ENCODE measurements around the gene TESPA1. TPM values are rescaled to one million over a fixed set of nuclear protein-coding genes. Genes with fewer than 3 reads are reported as not detected.
A peak's percentile ranks its signal among the peaks of the same experiment; 100 is the strongest.
"Not testable (repeated sequence)": the region's sequence is repeated elsewhere in the genome, so short reads cannot be mapped to it uniquely, and the experiment has no call there.

The TESPA1 gene
- total RNA-seq, 1 experiment from 2014 or later: 1.8 TPM

- DNase-seq (ENCODE audit: low spot score): no peak
Observed at GRCh38 chr12:54949073-54949711, 35.4 kb downstream of the TESPA1 start.

DNA sequence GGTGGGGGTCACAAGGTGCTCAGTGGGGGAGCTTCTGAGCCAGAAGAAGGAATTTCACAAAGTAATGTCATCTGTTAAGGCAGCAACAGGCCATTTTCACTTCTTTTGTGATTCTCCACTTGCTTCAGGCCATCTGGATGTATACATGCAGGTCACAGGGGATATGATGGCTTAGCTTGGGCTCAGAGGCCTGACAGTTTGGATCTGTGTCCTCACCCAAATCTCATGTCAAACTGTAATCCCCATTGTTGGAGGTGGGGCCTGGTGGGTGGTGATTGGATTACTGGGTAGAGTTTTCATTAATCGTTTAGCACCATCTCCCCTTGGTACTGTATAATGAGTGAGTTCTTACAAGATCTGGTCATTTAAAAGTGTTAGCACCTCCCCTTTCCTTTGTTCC is 36.4 kb downstream of the TESPA1 start:
- no peak for DNase-seq (ENCODE audit: low spot score)

GRCh38 chr12:54945082-54945481 is 39.5 kb downstream of the TESPA1 start:
- DNase-seq (ENCODE audit: low spot score): no peak

GRCh38 chr12:54943292-54943691 is 41.3 kb downstream of the TESPA1 start:
- DNase-seq (ENCODE audit: low spot score): not testable (repeated sequence)

DNA sequence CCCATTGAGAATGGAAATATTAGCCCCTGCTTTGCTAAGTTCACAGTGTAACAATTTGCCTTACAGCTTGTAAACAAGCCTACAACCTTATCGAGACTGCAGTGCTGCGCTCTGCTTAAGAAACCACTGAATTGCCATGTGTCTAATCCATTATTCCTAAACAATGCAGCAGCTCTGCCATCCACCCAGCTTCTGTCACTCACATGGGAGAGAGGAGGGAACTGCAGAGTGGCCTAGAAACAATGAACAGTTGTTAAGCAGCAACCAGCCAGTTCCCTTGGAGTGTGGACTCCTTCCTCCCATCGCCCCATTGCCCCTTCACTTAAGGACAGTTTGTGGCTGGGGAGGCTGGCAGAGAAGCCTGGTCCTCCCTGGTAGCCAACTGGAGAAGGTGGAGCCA is 42.9 kb downstream of the TESPA1 start:
- no peak for DNase-seq (ENCODE audit: low spot score)

DNA sequence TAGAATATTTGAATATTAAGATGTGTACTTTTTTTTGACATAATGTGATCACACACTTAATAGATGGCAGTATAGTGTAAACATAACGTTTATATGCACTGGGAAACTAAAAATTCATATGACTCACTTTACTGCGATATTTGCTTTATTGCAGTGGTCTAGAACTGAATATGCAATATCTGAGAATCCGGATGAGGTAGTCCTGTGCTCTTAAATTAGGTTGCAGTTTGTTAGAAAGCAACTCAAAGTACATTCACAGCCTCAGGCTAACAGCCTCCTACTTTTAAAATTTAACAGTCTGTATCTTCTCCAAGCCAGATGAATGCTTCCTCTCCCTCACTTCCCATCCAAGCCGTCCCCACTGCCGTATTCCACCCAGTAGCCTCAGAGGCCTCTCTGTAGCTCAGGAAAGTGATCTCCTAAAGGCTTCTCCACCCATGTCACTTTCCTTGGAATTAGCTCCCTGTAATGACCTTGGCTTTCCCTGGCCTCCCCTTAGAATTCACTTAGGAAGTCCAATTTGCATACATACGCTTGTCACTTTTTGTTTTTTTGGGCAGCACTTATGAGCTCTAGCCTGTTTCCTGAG is 43.7 kb downstream of the TESPA1 start:
- DNase-seq (ENCODE audit: low spot score): no peak

DNA sequence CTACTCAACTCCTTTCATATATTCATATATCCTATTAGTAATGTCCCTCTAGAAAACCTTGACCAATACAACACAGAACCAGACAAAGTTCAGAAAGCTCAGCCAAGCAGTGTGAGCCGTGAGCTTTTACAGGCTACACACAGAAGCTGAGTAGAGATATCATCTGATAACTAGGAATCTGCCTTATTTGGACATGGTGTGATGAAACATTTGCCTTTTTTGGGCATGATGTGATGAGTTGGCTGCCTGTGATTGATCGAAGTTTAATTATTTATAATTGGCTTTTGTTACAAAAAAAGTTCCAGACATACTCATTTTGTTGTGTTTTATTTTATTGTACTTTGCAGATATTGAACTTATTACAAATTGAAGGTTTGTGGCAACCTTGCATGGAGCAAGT is 46.6 kb downstream of the TESPA1 start:
- no peak for DNase-seq (ENCODE audit: low spot score)

GRCh38 chr12:54937376-54937775 is 47.2 kb downstream of the TESPA1 start:
- DNase-seq (ENCODE audit: low spot score): no peak

DNA sequence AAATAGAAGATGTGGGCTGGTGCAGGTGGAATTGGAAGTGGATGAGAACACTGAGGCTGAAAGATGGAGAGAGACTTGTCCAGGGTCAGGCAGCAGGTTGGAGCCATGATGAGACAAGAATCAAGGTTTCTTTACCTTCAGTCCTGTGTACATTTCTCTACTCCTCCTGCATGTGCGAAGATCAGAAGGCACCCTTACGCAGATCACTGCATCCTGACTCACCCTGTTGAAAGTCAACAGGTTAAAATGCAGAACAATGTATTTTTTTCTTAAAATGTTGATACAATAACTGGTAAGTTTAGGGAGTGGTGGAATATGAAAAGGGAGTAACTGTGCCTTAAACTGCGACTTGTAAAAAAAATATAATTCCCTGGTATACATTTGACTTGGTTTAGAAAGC is 47.8 kb downstream of the TESPA1 start:
- no peak for DNase-seq (ENCODE audit: low spot score)

DNA sequence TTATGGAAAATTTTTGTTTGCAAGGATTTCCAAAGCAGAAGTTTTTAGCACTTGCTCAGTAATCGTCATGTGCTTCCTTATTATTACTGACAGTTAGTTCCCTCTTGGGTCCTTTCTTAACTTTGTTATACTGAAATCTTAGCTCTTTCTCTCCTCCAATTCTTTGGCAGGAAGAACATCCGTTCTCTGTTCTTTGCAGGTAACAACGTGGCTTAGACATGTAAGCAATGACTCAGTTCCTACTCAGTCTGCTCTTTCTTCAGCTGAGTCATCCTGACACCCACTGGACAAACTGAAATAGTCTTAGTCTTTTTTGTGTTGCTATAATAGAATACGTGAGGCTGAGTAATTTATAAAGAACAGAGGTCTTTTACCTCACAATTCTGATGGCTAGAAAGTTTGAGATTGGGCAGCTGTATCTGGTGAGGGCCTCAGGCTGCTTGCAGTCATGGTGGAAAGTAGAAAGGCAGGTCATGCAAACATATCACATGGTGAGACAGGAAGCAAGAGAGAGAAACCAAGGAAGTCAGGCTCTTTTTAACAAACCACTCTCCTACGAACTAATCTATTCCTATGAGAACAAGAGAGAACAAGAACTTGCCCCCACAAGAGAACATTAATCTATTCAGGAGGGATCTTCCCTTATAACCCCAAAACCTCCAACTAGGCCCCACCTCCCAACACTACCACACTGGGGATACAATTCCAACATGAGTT is 49.2 kb downstream of the TESPA1 start:
- peak; percentile 93 for DNase-seq (ENCODE audit: low spot score)

DNA sequence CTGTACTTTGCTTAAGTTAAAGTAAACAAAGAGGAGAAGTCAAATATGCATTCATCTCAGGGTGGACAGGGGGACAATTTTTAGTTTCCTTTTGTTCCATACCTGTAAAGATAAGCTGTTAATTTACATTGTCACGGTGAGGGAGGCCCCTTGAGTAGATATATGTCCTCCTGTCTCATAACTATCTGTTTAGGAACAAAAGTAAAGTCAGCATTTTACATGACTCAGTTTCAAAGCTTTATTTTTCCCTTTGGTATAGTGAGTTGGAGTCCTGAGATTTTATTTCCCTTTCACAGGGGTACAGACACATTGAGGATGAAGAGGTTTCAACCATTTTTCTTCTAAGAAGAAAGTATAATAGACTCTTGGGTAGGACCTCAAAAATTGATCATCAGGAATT is 50.1 kb downstream of the TESPA1 start:
- no peak for DNase-seq (ENCODE audit: low spot score)

DNA sequence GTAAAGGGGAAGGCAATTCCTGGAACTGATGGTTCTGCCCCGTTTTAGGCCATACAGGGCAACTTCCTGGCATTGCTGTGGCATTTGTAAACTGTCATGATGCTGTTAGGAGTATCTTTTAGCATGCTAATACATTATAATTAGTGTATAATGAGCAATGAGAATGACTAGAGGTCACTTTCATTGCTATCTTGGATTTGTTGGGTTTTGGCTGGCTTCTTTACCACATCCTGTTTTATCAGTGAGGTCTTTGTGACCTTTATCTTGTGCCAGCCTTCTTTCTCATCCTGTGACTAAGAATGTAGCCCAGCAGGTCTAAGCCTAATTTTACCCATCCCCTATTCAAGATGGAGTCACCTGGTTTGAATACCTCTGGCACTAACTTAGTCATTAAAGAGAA is 51.2 kb downstream of the TESPA1 start:
- DNase-seq (ENCODE audit: low spot score): peak; percentile 28

DNA sequence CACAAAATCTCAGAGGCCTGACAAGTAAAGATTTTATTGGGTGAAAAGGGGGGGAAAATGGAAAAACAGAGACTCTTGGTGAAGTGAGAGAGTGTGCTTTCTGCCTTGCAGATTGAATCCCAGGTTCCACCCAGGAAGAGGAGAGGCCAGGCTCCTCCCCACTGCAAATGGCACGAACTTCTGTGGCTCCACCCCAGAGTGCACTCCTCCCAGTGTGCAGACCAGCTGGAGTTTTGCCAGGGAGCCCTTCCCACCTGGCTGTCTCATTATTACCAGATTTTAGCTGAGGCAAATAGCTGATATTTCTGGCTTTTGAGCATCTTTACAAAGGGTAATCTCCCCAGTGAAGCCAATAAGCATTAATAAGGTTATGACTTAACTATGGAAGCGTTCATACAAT is 51.9 kb downstream of the TESPA1 start:
- DNase-seq (ENCODE audit: low spot score): peak; percentile 33

DNA sequence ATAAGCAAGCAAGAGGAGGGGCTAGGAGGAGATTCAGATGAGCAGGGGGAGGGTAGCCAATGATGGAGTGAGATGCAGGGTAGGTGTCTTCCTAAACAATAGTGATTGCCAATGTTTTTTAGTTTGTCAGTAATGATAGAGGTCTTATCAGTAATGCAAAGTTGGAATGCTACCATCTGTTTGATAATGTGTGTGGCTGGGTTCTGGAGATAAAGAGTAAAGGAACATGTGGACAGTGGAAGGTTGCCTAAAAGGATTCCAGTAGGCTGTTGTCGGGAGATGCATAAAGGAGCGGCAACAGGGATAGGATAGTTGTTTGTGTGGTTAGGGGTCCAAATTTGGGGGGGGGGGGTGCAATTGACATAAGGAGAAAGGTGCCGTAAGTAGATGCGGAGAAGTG is 52.5 kb downstream of the TESPA1 start:
- no peak for DNase-seq (ENCODE audit: low spot score)

DNA sequence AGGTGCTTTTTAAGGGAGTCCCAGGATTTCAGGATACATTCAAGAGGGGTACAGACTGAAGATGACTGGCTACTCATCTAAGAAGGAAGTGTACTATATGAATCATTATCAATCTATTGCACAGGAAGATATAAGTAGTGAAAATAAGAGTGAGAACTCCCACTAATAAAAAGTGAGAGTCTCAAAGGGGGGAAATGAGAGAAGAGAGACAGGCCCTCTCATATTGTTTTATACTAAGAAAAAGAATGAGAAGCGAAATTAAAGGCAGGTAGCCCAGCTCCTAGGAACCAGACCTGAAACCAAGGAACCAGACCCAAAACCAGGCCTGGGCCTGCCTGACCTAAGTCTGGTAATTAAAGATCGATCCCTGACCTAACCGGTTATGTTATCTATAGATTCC is 54.6 kb downstream of the TESPA1 start:
- no peak for DNase-seq (ENCODE audit: low spot score)

GRCh38 chr12:54926246-54926645 is 58.3 kb downstream of the TESPA1 start:
- no peak for DNase-seq (ENCODE audit: low spot score)

- no peak for DNase-seq (ENCODE audit: low spot score)
Observed at GRCh38 chr12:54924972-54925707, 59.4 kb downstream of the TESPA1 start.

- DNase-seq (ENCODE audit: low spot score): no peak
Observed at GRCh38 chr12:54917001-54917488, 67.5 kb downstream of the TESPA1 start.
